Hepatocyte (in vitro differentiated cells): ENCODE measurements around the gene PCDHB10. TPM values are rescaled to one million over a fixed set of nuclear protein-coding genes. Genes with fewer than 3 reads are reported as not detected.
"Not testable (repeated sequence)": the region's sequence is repeated elsewhere in the genome, so short reads cannot be mapped to it uniquely, and the experiment has no call there.

ENCODE experiments used
- DNase-seq: peaks from one replicate; pipeline ENCODE4 v3.0.0-alpha.2; 2016; ENCODE audit warnings: low spot score
- H2AFZ ChIP-seq: fragments of 200-600 bp; sonication (generic); 2 replicates; pipeline ENCODE4 v1.6.0; 2016; ENCODE audit warnings: antibody characterized with exemption, mild to moderate bottlenecking
- H3K27ac ChIP-seq: fragments of 200-600 bp; sonication (generic); 2 replicates; pipeline ENCODE4 v1.5.1; 2016; ENCODE audit warnings: mild to moderate bottlenecking
- H3K27me3 ChIP-seq: fragments of 200-600 bp; sonication (generic); 2 replicates; pipeline ENCODE4 v1.6.1; 2016
- H3K36me3 ChIP-seq: fragments of 200-600 bp; sonication (generic); replicated peaks from 2 replicates; pipeline ENCODE4 v1.5.1; 2016; ENCODE audit warnings: low read depth; ENCODE audit not compliant: insufficient read depth
- H3K4me1 ChIP-seq: fragments of 200-600 bp; sonication (generic); 2 replicates; pipeline ENCODE4 v1.5.1; 2016; ENCODE audit warnings: mild to moderate bottlenecking, moderate library complexity; ENCODE audit not compliant: insufficient read depth
- H3K4me2 ChIP-seq: fragments of 200-600 bp; sonication (generic); 2 replicates; pipeline ENCODE4 v1.6.0; 2016
- H3K4me3 ChIP-seq: fragments of 200-600 bp; sonication (generic); 2 replicates; pipeline ENCODE4 v1.5.1; 2016; ENCODE audit warnings: mild to moderate bottlenecking
- H3K79me2 ChIP-seq: fragments of 200-600 bp; sonication (generic); 2 replicates; pipeline ENCODE4 v1.6.0; 2017; ENCODE audit warnings: mild to moderate bottlenecking
- H3K9me2 ChIP-seq: fragments of 200-600 bp; sonication (generic); replicated peaks from 2 replicates; pipeline ENCODE4 v1.6.0; 2017; ENCODE audit warnings: mild to moderate bottlenecking; ENCODE audit not compliant: insufficient read depth
- H3K9me3 ChIP-seq: fragments of 200-600 bp; sonication (generic); 2 replicates; pipeline ENCODE4 v1.5.1; 2016; ENCODE audit warnings: low read depth, mild to moderate bottlenecking
- H4K20me1 ChIP-seq: fragments of 200-600 bp; sonication (generic); 2 replicates; pipeline ENCODE4 v1.6.0; 2016; ENCODE audit warnings: mild to moderate bottlenecking; ENCODE audit not compliant: insufficient read depth, poor library complexity, severe bottlenecking
- EZH2 ChIP-seq: fragments of 200-600 bp; sonication (generic); IDR thresholded peaks from 2 replicates; pipeline ENCODE4 v1.6.1; 2016; ENCODE audit warnings: antibody characterized with exemption, mild to moderate bottlenecking, borderline replicate concordance
- EZH2phosphoT487 ChIP-seq: fragments of 200-600 bp; sonication (generic); IDR thresholded peaks from one replicate; pipeline ENCODE4 v1.6.1; 2018; ENCODE audit warnings: antibody characterized with exemption, mild to moderate bottlenecking, low read depth, moderate library complexity; ENCODE audit not compliant: unreplicated experiment, severe bottlenecking
- WGBS: methylation state at CpG from one replicate; pipeline ENCODE4 v1.1.6; 2016; ENCODE audit warnings: low lambda C conversion rate; ENCODE audit errors: missing lambda C conversion rate; 5-methylcytosine and 5-hydroxymethylcytosine counted together
- polyA plus RNA-seq: library from polyadenylated mRNA; unstranded; fragments of >200 nt; fragmentation: Nextera tagmentation; extraction: Ambion mirVana; gene quantifications from 2 replicates; pipeline ENCODE4 v1.2.1, GENCODE V29; 2016
- total RNA-seq: library from RNA; depleted of rRNA; stranded (reverse); fragments of >200 nt; gene quantifications from 2 replicates; pipeline ENCODE4 v1.2.3, GENCODE V29; 2014
- TF ChIP-seq, protein P1 (sequence below): fragments of 200-600 bp; sonication (generic); IDR thresholded peaks from 2 replicates; pipeline ENCODE4 v1.5.1; 2016; ENCODE audit warnings: antibody characterized with exemption, mild to moderate bottlenecking; ENCODE audit not compliant: poor library complexity

PCDHB10 gene
- total and polyA plus RNA-seq, 2 experiments from 2014 or later, result 2.8 to 3.1 TPM

DNA sequence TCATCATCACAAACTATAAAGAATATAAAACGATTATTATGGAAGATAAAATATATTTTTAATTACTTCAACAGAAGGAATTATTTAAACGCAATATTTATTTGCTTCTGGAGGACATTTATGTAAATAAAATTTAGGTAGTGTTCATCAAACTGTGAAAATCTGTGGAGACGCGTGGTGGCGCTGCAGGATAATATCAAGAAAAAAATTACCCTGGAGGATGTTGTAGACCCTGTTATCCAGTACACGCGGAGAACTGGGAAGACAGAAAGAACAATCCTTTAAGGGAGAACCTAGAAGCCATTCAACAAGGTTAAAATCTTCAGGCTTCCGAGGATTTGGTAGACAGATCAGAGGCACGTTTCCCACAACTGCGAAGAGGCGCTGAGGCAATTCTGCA is 16.3 kb downstream of the PCDHB10 start, which contains the start of gene PCDHB12:
Gene PCDHB12, plus strand, starts transcription at position 242 of the 400 bp plus-strand sequence. CDS start 189 bp downstream, outside the sequence.
- Histone ChIP-seq H3K9me2 (no peaks in the 10 kb centered on the region), H2AFZ (no peak within 1 kb of the TSS), H3K4me3 (no peak within 1 kb of the TSS), H3K4me1 (no peaks in the 10 kb centered on the region), H3K9me3 (no peaks in the 10 kb centered on the region), H3K36me3 (no peaks in the 10 kb centered on the region), H3K4me2 (no peak within 1 kb of the TSS), H3K27me3 (no peaks in the 10 kb centered on the region), H3K27ac (no peak within 1 kb of the TSS), H3K79me2 (no peaks in the 10 kb centered on the region), H4K20me1 (no peaks in the 10 kb centered on the region)
- no peak for DNase-seq
- TF ChIP-seq, protein P1, sequence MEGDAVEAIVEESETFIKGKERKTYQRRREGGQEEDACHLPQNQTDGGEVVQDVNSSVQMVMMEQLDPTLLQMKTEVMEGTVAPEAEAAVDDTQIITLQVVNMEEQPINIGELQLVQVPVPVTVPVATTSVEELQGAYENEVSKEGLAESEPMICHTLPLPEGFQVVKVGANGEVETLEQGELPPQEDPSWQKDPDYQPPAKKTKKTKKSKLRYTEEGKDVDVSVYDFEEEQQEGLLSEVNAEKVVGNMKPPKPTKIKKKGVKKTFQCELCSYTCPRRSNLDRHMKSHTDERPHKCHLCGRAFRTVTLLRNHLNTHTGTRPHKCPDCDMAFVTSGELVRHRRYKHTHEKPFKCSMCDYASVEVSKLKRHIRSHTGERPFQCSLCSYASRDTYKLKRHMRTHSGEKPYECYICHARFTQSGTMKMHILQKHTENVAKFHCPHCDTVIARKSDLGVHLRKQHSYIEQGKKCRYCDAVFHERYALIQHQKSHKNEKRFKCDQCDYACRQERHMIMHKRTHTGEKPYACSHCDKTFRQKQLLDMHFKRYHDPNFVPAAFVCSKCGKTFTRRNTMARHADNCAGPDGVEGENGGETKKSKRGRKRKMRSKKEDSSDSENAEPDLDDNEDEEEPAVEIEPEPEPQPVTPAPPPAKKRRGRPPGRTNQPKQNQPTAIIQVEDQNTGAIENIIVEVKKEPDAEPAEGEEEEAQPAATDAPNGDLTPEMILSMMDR, result no peak
- no peak for TF ChIP-seq EZH2
- no peak for TF ChIP-seq EZH2phosphoT487
- 68% methylated on average over 11 of the region's 11 CpGs for WGBS

- not testable (repeated sequence) for H4K20me1 ChIP-seq, H3K4me1 ChIP-seq, DNase-seq, H3K9me3 ChIP-seq, H3K36me3 ChIP-seq, H3K4me2 ChIP-seq, H3K27me3 ChIP-seq, H3K27ac ChIP-seq, H3K4me3 ChIP-seq, H3K9me2 ChIP-seq, H3K79me2 ChIP-seq, H2AFZ ChIP-seq
- WGBS, result 96% methylated on average over 26 of the region's 39 CpGs
Measured at GRCh38 chr5:141210281-141210680, 18.1 kb downstream of the PCDHB10 start.

DNA sequence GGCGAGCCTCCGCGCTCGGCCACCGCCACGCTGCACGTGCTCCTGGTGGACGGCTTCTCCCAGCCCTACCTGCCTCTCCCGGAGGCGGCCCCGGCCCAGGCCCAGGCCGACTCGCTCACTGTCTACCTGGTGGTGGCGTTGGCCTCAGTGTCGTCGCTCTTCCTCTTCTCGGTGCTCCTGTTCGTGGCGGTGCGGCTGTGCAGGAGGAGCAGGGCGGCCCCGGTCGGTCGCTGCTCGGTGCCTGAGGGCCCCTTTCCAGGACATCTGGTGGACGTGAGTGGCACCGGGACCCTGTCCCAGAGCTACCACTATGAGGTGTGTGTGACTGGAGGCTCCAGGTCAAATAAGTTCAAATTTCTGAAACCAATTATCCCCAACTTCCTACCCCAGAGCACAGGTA is 18.7 kb downstream of the PCDHB10 start:
- H3K27me3 ChIP-seq, H4K20me1 ChIP-seq, H3K9me2 ChIP-seq, H3K4me3 ChIP-seq, H3K9me3 ChIP-seq, H3K27ac ChIP-seq, H3K36me3 ChIP-seq, H3K79me2 ChIP-seq, H3K4me2 ChIP-seq, DNase-seq, H3K4me1 ChIP-seq, H2AFZ ChIP-seq: not testable (repeated sequence)
- WGBS, result 100% methylated on average over 5 of the region's 27 CpGs

DNA sequence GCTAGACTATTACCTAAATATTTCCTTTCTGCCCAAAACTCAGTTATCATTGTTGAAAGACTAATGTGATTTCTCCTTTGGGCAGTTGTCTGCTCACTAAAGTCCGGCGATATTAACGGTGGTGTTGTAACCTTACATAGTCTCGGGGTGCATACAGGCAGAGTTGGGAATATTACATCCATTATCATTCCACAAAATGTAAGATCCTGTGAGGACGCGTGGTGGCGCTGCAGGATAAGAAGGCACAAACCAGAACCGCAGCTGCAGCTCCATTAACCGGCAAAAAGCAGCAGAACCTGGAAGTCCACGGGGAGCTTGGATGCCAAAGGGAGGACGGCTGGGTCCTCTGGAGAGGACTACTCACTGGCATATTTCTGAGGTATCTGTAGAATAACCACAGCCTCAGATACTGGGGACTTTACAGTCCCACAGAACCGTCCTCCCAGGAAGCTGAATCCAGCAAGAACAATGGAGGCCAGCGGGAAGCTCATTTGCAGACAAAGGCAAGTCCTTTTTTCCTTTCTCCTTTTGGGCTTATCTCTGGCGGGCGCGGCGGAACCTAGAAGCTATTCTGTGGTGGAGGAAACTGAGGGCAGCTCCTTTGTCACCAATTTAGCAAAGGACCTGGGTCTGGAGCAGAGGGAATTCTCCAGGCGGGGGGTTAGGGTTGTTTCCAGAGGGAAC is 21.6 kb downstream of the PCDHB10 start, which contains the start of gene PCDHB13:
Gene PCDHB13, plus strand, starts transcription at position 264 of the 684 bp plus-strand sequence. Its CDS starts 205 bp downstream, at position 469.
- not testable (repeated sequence) for H3K27me3 ChIP-seq, H3K4me3 ChIP-seq, H3K36me3 ChIP-seq, H4K20me1 ChIP-seq, H3K9me3 ChIP-seq, H3K27ac ChIP-seq, H3K9me2 ChIP-seq, H3K79me2 ChIP-seq, H3K4me2 ChIP-seq, H2AFZ ChIP-seq, H3K4me1 ChIP-seq
- peak; percentile 14 for DNase-seq
- TF ChIP-seq, protein P1, result peak; percentile 14
- 42% methylated on average over 16 of the region's 18 CpGs for WGBS

- not testable (repeated sequence) for H3K9me2 ChIP-seq, H3K36me3 ChIP-seq, H3K4me3 ChIP-seq, H3K4me2 ChIP-seq, H4K20me1 ChIP-seq, H3K79me2 ChIP-seq, H3K9me3 ChIP-seq, H3K27me3 ChIP-seq, H2AFZ ChIP-seq, DNase-seq, H3K4me1 ChIP-seq, H3K27ac ChIP-seq
- 95% methylated on average over 12 of the region's 12 CpGs for WGBS
Measured at GRCh38 chr5:141214583-141214982, 22.4 kb downstream of the PCDHB10 start.

DNA sequence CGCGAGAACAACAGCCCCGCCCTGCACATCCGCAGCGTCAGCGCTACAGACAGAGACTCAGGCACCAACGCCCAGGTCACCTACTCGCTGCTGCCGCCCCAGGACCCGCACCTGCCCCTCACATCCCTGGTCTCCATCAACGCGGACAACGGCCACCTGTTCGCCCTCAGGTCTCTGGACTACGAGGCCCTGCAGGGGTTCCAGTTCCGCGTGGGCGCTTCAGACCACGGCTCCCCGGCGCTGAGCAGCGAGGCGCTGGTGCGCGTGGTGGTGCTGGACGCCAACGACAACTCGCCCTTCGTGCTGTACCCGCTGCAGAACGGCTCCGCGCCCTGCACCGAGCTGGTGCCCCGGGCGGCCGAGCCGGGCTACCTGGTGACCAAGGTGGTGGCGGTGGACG is 23.4 kb downstream of the PCDHB10 start:
- H3K36me3 ChIP-seq, H3K79me2 ChIP-seq, DNase-seq: not testable (repeated sequence)

GRCh38 chr5:141216035-141216434 is 23.9 kb downstream of the PCDHB10 start:
- DNase-seq, H3K27ac ChIP-seq, H3K79me2 ChIP-seq, H2AFZ ChIP-seq, H4K20me1 ChIP-seq, H3K9me2 ChIP-seq, H3K4me1 ChIP-seq, H3K36me3 ChIP-seq, H3K4me2 ChIP-seq, H3K4me3 ChIP-seq, H3K9me3 ChIP-seq, H3K27me3 ChIP-seq: not testable (repeated sequence)
- WGBS, result 98% methylated on average over 16 of the region's 26 CpGs

More for the DNA sequence above, 23.4 kb downstream of the PCDHB10 start:
- H3K27ac ChIP-seq, H3K27me3 ChIP-seq, H3K9me3 ChIP-seq, H3K4me3 ChIP-seq, H3K4me1 ChIP-seq, H3K9me2 ChIP-seq, H4K20me1 ChIP-seq, H3K4me2 ChIP-seq, H2AFZ ChIP-seq: not testable (repeated sequence)
- WGBS, result 93% methylated on average over 16 of the region's 40 CpGs
